ENCODE data around the gene ZNF804A. TPM values are rescaled to one million over a fixed set of nuclear protein-coding genes. Genes with fewer than 3 reads are reported as not detected.

Gene ZNF804A
- total and polyA plus RNA-seq, 2 donors from 2014 or later = 0.19 to 1.2 TPM

DNA sequence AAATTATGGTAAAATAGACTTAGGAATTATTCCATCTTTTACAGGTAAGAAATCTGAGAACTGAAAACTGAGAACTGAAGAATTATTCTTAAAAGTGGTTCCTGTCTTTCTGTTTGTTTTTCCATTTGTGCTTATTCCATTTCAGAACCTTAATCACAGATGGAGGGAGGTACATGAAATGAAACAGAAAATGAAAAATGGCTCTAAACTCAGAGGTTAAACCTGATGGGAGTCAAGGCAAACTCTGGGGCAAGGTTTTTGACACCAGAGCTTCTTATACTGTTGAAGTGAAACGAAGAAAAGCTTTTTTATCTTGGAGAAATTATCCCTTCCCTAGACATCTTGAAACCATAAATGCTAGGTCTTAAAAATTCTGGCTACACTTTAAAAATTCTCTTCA is 182.1 kb downstream of the ZNF804A start:
- FAIRE-seq (no peak), DNase-seq (no peak)
- Histone ChIP-seq H3K27me3 (ENCODE audit: control insufficient read depth, insufficient read depth, low read length) (no peaks in the 10 kb centered on the region), H3K9me3 (ENCODE audit: control insufficient read depth in 2 of 3, insufficient read depth in 1 of 3, low read length in 3 of 3) (no peaks in the 10 kb centered on the region), H3K27ac (ENCODE audit: low read depth in 2 of 2, low read length in 2 of 2) (no peak overlapping the region), H3K9ac (ENCODE audit: low read length in 3 of 3) (no peak overlapping the region), H3K4me1 (ENCODE audit: control insufficient read depth in 2 of 3, insufficient read depth in 2 of 3, low read depth in 1 of 3, low read length in 3 of 3) (no peaks in the 10 kb centered on the region), H3K4me3 (ENCODE audit: low read length in 3 of 3) (no peak overlapping the region), H3K36me3 (ENCODE audit: control insufficient read depth in 2 of 3, insufficient read depth in 3 of 3, low read length in 3 of 3) (no peaks in the 10 kb centered on the region)
- intact Hi-C loops (cut with DNase I) = no loop called here
- TF ChIP-seq, protein P1, sequence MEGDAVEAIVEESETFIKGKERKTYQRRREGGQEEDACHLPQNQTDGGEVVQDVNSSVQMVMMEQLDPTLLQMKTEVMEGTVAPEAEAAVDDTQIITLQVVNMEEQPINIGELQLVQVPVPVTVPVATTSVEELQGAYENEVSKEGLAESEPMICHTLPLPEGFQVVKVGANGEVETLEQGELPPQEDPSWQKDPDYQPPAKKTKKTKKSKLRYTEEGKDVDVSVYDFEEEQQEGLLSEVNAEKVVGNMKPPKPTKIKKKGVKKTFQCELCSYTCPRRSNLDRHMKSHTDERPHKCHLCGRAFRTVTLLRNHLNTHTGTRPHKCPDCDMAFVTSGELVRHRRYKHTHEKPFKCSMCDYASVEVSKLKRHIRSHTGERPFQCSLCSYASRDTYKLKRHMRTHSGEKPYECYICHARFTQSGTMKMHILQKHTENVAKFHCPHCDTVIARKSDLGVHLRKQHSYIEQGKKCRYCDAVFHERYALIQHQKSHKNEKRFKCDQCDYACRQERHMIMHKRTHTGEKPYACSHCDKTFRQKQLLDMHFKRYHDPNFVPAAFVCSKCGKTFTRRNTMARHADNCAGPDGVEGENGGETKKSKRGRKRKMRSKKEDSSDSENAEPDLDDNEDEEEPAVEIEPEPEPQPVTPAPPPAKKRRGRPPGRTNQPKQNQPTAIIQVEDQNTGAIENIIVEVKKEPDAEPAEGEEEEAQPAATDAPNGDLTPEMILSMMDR (IDR thresholded peaks at IDR 0.05; ENCODE audit: borderline replicate concordance, extremely low read depth, insufficient read depth) = no peak

DNA sequence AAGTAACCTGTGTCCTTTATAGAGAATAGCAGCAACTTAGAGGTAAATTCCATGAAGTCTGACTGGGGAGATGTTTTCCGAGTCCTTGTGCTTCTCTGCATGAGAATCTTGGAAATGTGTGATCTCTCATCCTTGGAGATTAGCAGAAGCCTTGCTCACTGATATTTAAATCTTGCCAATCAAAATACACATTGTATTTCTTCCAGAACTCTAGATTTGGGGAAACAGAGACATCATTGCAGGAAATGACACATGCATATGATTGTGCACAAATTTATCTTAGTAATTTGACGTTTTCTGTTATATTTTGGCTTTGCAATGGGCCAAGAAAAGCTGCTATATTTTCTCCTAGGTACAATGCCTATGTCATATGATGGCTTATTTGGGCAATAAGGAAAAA is 182.6 kb downstream of the ZNF804A start:
- Histone ChIP-seq H3K27me3 (ENCODE audit: control insufficient read depth, insufficient read depth, low read length) (no peaks in the 10 kb centered on the region), H3K4me1 (ENCODE audit: control insufficient read depth in 2 of 3, insufficient read depth in 2 of 3, low read depth in 1 of 3, low read length in 3 of 3) (no peaks in the 10 kb centered on the region), H3K9ac (ENCODE audit: low read length in 3 of 3) (no peak overlapping the region), H3K27ac (ENCODE audit: low read depth in 2 of 2, low read length in 2 of 2) (no peak overlapping the region), H3K36me3 (ENCODE audit: control insufficient read depth in 2 of 3, insufficient read depth in 3 of 3, low read length in 3 of 3) (no peaks in the 10 kb centered on the region), H3K9me3 (ENCODE audit: control insufficient read depth in 2 of 3, insufficient read depth in 1 of 3, low read length in 3 of 3) (no peaks in the 10 kb centered on the region), H3K4me3 (ENCODE audit: low read length in 3 of 3) (no peak overlapping the region)
- no peak for DNase-seq
- TF ChIP-seq, protein P1 (IDR thresholded peaks at IDR 0.05; ENCODE audit: borderline replicate concordance, extremely low read depth, insufficient read depth) = no peak
- intact Hi-C loops (cut with DNase I) = no loop called here
- no peak for FAIRE-seq

- Histone ChIP-seq H3K9me3 (ENCODE audit: control insufficient read depth in 2 of 3, insufficient read depth in 1 of 3, low read length in 3 of 3) (peaks cover 0 to 2% (median 0%) of the 10 kb centered on the region in 3 donors), H3K9ac (ENCODE audit: low read length in 3 of 3) (no peak overlapping the region), H3K36me3 (ENCODE audit: control insufficient read depth in 2 of 3, insufficient read depth in 3 of 3, low read length in 3 of 3) (no peaks in the 10 kb centered on the region), H3K27ac (ENCODE audit: low read depth in 2 of 2, low read length in 2 of 2) (no peak overlapping the region), H3K27me3 (ENCODE audit: control insufficient read depth, insufficient read depth, low read length) (no peaks in the 10 kb centered on the region), H3K4me3 (ENCODE audit: low read length in 3 of 3) (no peak overlapping the region), H3K4me1 (ENCODE audit: control insufficient read depth in 2 of 3, insufficient read depth in 2 of 3, low read depth in 1 of 3, low read length in 3 of 3) (no peaks in the 10 kb centered on the region)
- DNase-seq (no peak), FAIRE-seq (no peak)
- TF ChIP-seq, protein P1 (IDR thresholded peaks at IDR 0.05; ENCODE audit: borderline replicate concordance, extremely low read depth, insufficient read depth) = no peak
- intact Hi-C loops (cut with DNase I) = no loop called here
Observed at GRCh38 chr2:184783576-184783975, 185.2 kb downstream of the ZNF804A start.

GRCh38 chr2:184793176-184793575 is 194.8 kb downstream of the ZNF804A start:
- Histone ChIP-seq H3K4me1 (ENCODE audit: control insufficient read depth in 2 of 3, insufficient read depth in 2 of 3, low read depth in 1 of 3, low read length in 3 of 3) (no peaks in the 10 kb centered on the region), H3K27ac (ENCODE audit: low read depth in 2 of 2, low read length in 2 of 2) (no peak overlapping the region), H3K27me3 (ENCODE audit: control insufficient read depth, insufficient read depth, low read length) (no peaks in the 10 kb centered on the region), H3K9me3 (ENCODE audit: control insufficient read depth in 2 of 3, insufficient read depth in 1 of 3, low read length in 3 of 3) (peaks cover 0 to 2% (median 0%) of the 10 kb centered on the region in 3 donors), H3K9ac (ENCODE audit: low read length in 3 of 3) (no peak overlapping the region), H3K36me3 (ENCODE audit: control insufficient read depth in 2 of 3, insufficient read depth in 3 of 3, low read length in 3 of 3) (no peaks in the 10 kb centered on the region), H3K4me3 (ENCODE audit: low read length in 3 of 3) (no peak overlapping the region)
- TF ChIP-seq, protein P1 (IDR thresholded peaks at IDR 0.05; ENCODE audit: borderline replicate concordance, extremely low read depth, insufficient read depth) = no peak
- no peak for DNase-seq
- intact Hi-C loops (cut with DNase I) = no loop called here
- FAIRE-seq = no peak
